Upper lobe of left lung (tissue), 4 donors: Measurements from ENCODE around the gene INTS13.

Source experiments
- POLR2A ChIP-seq, 4 donors: fragments of 450-650 bp; IDR thresholded peaks; one replicate each; pipeline ENCODE4 v1.5.1; 2016 to 2017; ENCODE audit warnings: antibody characterized with exemption in 4 of 4, mild to moderate bottlenecking in 2 of 4
- TF ChIP-seq, protein P1 (sequence below), 6 experiments: fragments of 450-650 bp in 4 of 6; fragments of 200-600 bp in 2 of 6; sonication (generic) in 2 of 6; IDR thresholded peaks; one replicate each; pipeline ENCODE4 v1.5.1; 2016 to 2019; ENCODE audit warnings: antibody characterized with exemption in 6 of 6

DNA sequence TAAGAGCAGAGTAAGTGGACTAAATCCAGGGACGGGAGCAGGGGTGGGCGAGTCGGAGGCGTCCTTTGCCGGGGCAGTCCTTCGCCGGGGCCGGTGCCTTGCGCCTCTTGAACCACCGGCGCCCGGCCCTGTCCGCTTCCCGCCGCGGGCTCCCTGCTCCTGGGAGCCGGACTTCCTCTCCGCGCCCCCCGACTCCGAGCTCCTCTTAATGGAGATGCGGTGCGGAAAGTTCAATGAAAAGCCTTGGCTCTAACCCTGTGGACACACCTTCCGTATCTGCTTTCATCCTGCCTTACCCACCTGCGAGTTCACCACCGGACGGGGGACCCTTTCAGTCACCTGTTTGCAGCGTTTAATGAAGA lies 901 bp upstream of the INTS13 start:
- TF ChIP-seq POLR2A (IDR thresholded peaks at IDR 0.05): no peak
- TF ChIP-seq, protein P1, sequence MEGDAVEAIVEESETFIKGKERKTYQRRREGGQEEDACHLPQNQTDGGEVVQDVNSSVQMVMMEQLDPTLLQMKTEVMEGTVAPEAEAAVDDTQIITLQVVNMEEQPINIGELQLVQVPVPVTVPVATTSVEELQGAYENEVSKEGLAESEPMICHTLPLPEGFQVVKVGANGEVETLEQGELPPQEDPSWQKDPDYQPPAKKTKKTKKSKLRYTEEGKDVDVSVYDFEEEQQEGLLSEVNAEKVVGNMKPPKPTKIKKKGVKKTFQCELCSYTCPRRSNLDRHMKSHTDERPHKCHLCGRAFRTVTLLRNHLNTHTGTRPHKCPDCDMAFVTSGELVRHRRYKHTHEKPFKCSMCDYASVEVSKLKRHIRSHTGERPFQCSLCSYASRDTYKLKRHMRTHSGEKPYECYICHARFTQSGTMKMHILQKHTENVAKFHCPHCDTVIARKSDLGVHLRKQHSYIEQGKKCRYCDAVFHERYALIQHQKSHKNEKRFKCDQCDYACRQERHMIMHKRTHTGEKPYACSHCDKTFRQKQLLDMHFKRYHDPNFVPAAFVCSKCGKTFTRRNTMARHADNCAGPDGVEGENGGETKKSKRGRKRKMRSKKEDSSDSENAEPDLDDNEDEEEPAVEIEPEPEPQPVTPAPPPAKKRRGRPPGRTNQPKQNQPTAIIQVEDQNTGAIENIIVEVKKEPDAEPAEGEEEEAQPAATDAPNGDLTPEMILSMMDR (IDR thresholded peaks at IDR 0.05): no peak
